Measurements from ENCODE around the gene LRFN4.

The LRFN4 gene

DNA sequence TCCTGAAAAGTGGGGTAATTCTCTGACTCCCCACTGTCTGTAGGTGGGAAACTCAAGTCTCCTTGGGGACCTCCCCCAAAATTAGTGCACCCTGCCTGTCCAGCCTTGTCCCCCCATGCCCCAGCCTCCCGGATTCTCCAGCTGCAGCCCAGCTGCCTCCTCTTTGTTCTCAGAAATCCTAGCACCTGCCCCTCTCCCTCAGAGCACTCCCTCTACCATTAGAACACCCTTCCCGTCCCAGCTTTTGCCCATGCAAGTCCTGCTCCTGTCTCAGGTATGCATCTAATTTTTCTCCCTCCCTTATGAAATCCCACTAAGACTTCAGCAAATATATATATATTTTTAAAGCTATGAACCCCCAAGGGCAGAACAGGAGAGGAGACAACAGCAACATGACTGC, 37.3 kb downstream of the LRFN4 start:
- DNase-seq: no peak

DNA sequence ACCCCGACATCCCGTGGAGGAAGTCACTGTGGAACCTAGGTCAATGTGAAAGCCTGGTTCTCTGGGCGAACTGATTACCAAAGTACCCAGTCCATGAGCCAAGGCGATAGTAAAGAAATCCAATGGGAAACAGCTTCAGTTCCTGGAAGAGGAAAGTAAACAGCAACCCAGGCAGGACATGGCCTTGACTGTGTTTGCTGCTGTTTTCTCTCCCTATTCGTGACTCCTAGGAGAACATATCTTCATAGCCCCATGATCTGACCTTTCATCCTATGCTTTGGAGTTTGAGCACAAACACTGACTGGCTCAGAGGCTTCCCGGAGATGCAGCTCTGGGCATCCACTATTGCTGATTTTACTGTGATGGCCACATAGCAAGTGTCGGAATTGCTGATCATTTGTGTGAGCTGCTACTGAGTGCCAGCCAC, 45.1 kb downstream of the LRFN4 start:
- DNase-seq: no peak

GRCh38 chr11:66902486-66903177, 45.8 kb downstream of the LRFN4 start:
- no peak for DNase-seq

DNA sequence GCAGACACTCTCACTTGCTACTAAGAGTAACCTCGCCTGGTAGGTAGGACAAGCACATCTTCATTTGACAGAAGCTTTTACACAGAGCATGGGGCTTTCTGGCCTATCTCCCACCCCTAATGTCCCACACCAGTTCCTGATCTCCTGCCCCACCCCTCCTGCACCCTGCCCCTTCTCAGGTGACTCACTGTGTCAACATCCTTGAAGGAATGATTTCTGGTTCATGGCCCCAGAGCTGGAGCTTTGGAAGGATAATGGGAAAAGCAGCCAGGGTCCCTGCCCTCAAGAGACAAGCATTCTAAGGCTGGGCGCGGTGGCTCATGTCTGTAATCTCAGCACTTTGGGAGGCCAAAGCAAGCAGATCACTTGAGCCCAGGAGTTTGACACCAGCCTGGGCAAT, 47.2 kb downstream of the LRFN4 start:
- DNase-seq: peak; percentile 12

DNA sequence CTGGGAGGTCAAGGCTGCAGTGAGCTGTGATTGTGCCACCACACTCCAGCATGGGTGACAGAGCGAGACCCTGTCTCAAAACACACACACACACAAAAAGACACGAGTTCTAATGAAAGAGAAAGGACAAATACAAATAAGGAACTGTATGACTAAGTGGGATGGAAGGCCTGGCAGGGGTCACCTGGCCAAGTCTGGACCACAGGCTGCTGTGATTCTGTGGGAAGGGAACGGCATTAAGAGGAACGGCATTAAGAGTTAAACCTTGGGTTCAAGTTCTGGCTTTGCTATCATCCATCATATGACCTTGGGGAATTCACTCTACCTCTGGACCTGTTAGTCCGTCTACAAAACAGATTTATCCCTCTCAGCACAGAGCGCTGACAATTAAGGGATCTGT, 47.7 kb downstream of the LRFN4 start:
- no peak for DNase-seq

- peak; percentile 35 for DNase-seq
These were observed 48.2 kb downstream of the LRFN4 start for GRCh38 chr11:66904981-66905521.

GRCh38 chr11:66905631-66906030, 48.8 kb downstream of the LRFN4 start:
- DNase-seq: no peak

GRCh38 chr11:66906061-66906733, 49.3 kb downstream of the LRFN4 start:
- peak; percentile 14 for DNase-seq

DNA sequence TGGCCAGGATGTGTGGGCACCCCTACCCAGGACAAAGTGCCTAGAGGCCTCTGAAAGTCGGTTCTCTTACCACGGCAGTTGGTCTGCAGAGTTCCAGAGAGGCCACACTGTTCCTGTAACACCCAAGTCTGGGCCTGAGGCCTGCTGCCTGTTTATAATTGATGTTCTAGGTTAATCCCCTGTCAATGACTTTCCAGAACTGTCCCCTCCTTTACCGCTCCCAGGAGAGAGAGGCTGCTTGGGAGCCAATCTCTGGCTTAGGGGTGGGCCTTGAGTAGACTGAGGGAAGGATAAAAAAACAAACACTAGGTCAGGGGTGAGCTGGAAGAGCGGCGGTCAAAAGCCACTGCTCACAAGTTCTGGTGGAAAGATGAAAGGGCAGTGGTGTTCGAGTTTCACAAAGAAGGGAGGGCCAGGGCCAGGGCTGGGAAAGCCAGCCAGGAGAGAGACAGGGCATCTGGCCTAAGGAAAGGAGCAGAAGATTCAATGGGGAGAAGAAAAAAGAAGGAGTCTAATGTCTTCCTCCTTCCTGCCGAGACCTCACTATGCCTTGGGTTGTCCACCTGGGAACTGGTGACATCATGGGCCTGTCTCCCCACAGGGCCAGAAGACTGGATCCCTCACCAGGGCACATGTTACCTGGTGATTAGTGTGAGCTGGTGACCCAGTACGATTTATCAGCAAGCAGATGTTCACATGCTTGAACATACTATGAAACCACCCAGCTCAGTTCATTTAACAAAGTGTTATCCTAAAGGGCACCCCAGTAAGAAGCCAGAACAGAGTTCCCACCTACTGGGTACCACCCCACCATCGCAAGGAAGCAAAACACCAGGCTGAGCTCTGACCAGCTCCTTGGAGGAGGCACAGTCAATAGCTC, 51.1 kb downstream of the LRFN4 start:
- no peak for DNase-seq

DNA sequence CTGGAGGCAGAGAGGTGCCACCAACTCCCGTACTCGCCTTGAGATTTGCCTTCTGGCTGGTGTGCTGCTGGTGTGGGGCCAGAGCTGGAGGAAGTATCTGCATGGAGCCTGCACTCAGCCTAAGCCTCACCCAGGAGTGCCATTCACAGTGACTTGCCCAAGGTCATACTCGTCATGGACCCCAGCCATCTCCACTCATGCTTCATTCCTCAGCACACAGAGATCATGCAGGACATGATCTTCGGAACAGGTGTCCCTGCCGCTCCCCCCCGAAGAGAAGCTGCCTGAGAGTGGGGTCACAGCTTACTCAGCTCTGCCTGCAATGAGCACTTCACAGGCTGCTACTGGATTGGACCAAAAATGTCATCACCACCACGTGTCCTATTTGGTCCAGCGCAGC, 52.3 kb downstream of the LRFN4 start:
- DNase-seq: no peak

DNA sequence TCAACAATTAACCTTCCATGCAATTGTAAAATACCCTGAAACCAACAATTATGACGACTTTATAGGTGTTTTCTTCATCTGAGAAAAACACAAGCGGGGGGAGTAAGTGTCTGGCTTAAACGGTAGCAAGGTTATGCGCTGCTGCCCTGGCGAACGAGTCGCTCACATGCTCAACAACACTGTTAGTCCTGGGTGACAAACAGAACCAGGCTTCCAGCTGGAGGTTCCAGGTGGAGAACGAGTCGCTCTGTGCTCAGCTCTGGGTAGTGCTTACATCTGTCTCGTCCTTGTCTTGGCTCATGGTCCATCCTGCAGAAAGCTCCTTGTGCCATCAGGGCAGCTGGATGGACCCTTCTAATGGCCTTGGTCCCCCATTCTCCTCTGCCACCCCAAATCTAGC, 53.2 kb downstream of the LRFN4 start:
- no peak for DNase-seq
